NCI-H446 (cell line): ENCODE data around the gene MAML3.
A peak's percentile ranks its signal among the peaks of the same experiment; 100 is the strongest.

Experiments used
- DNase-seq, 2 experiments: peaks; one replicate each; lab custom pipeline; 2025; lab: John Stamatoyannopoulos, UW

Gene MAML3

DNA sequence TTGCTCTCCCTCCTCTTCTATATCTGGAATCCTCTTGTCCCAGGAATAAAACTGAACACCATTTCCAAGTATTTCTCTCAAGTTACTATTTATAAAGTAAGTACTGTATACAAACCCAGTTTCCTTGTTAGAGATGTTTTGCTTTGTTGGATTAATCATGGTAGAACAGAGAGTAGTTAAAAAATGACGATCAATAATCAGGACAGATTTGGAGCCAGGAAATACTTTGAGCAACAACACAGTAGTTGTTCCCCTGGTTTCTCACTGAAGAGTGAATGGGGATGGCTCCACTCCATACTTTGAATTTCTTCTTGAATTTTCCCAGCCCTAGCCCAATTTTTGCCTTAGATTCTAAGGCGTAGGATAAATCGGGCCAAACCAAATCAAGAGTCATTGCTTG lies 467.0 kb downstream of the MAML3 start:
- no peak for DNase-seq

DNA sequence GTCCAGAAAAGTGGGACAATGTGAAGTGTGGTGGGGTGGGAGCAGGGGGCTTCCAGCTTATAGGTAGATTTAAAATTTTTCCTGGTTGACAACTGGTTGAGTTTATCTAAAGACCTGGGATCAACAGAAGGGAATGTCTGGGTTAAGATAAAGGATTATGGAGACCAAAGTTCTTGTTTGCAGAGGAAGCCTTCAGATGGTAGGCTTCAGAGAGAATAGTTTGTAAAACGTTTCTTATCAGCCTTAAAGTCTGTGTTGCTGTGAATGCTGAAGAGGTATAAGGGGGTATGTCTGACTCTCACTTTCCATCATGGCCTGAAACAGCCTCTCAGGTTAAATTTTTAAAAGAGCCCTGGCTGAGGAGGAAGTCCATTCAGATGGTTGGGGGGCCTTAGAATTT lies 467.9 kb downstream of the MAML3 start:
- no peak for DNase-seq

DNA sequence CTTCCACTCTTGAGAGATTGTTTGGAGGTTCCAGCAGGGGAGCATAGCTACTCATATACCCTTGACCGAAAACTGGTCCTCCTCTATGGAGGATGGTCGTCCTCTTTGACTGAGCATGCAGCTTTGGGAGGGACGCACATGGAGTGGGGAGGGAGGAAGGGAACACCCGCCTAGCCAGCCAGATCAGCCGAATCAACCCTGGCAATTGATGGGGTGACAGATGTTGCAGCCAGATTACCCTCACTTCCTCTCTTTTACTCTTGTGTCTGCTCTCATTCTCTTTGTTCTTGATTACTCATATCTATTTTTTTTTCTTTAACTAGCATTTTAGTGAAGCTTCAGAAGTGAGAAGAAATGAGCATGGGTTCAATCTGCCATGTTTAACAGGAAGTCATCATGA lies 468.8 kb downstream of the MAML3 start:
- no peak for DNase-seq

DNA sequence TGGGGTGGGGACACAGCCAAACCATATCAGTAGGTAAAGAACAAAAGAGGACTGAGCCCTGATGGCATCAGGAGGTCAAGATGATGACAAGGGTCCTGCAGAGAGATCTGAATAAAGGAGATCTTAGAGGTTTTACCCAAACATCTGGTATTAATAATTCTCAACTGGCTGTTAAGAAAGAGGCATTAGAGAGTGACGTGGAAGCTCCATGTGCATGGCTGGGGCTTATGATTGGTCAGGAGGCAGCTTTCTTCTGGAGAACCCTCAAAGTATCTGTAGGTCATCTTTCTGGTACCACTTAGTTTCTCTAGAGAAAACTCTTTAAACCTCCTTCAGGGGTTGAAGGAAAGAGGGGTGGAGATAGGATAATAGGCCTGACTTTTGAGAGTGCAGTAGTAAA lies 469.6 kb downstream of the MAML3 start:
- DNase-seq, result no peak

DNA sequence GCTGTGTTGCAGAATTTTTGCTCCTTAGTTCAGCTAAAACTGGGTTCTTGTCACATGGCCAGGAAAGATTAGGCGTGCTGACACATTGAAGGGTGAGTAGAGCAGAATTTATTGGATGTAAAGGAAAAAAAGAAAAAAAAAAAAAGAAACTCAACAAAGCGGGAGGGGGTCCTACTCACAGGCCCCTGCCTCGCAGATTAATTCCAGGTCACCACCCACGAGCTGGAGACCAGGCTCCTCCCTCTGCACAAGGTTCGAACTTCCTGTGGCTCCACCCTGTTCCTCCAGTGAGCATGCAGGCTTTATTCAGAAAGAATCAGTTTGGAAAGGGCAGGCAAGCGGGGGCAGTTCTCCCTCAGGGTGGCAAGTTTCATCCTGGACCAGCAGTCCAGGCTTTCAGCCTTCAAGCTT lies 471.2 kb downstream of the MAML3 start:
- no peak for DNase-seq

DNA sequence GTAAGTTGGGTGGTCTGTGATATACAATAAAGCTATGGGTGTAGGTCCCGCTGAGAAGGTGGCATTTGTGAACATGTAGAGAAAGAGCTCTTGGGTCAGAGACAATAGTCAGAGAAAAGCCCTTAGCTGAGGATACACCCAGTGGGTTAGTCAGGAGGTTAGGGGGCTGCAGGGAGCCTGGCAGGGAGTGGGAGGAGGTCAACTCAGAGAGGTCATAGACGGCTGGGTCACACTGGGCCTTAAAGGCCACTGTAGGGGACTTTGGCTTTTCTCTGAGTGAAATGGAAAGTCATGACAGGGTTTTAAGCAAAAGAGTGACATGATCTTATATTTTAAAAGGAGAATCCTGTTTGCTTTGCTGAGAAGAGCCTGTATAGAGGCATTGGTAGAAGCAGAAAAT lies 471.7 kb downstream of the MAML3 start:
- no peak for DNase-seq

DNA sequence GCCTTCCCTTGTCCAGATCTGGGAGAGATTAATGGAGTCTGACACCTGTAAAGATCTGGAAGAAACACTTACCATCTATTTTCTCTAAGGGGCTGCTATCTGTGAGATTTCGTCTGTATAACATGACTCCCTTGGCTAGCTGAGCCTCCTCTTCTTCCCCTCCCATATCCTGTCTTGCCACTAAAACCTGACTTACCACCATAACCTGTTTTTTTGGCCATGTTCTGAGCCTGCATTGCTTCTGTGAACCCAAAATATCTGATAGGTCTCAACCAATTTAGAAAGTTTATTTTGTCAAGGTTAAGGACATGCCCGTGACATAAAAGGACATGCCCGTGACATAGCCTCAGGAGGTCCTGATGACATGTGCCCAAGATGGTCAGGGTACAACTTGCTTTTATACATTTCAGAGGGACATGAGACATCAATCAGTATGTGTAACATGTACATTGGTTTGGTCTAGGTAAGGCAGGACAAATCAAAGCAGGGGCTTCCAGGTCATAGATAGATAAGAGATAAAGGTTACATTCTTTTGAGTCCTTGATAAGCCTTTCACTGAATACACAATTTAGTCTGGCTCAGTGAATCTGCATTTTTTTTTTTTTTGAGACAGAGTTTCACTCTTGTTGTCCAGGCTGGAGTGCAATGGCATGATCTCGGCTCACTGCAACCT lies 476.9 kb downstream of the MAML3 start:
- DNase-seq, result no peak

DNA sequence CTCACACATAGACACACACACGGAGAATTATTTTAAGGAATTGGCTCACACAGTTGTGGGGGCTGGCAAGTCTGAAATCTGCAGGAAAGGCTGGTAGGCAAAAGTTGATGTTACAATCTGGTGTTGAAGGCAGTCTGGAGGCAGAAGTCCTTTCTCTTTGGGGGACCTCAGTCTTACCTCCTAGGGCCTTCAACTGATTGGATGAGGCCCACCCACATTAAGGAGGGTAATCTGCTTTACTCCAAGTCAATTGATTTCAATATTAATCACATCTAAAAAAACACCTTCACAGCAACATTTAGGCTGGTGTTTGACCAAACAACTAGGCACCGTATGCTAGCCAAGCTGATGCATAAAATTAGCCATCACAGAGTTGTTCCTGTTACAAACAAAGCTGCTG lies 477.6 kb downstream of the MAML3 start:
- DNase-seq, result no peak

DNA sequence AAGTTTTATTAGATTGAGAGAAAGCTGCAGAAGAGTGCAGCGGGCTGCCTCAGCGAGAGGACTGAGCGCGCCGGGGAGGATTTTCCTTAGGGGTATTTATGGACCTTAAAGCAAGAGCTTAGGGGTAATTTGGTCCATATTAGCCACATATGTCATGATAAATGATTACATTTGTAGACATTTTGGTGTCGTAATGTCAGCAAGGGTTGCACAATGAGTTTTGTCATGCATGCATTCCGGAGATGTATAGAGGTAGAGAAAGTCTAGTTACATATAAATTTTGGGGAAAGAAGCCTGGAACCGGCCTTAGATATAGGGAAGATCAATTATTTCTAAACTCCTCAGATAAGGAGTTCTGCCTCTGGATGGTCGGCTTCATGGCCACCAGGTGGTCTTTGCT lies 478.3 kb downstream of the MAML3 start:
- DNase-seq, result no peak

DNA sequence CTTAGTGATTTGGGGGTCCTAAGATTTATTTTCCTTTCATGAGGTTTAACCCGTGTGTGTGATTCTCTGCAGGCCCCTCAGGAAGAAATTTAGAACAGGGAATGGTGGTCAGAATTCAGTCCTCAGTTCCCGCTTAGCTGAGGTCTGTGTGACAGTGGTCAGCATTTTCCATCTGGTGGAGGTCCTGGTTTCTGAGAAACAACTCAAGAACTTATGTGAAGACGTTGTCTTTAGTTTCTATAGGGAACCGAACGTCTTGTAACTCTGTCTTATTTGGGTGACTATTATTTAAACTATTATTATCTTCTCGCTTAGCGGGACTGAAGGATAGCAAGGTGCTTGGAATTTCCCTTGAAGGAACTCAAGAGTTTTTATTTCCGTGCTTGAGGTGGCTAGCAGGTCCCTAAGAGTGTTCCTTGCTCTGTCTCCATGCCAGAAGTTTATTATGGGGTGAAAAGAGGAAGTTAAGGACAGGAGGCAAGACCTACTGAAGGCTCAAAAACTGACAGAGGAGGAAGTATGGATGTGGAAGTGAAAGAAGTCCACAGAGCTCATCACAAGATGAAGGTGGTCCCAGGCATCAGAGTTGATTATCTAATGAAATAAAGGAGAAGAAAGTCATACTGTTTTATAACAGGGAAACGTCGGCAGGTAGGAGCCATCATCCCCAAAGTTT lies 479.0 kb downstream of the MAML3 start:
- no peak for DNase-seq

DNA sequence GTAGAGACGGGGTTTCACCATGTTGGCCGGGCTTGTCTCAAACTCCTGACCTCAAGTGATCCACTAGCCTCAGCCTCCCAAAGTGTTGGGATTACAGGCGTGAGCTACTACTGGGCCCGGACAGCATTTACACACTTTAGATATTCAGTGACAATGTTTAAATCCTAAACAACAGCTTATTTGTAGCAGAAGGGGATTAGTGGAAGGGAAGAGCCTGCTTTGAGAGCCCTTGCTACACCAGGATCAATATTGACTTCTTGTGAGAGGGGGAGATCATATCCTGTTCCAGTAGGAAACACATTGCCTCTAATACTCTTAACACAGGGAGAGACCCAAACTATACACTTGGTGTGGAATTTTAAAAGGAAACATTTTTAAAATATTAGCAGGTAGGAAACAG lies 481.3 kb downstream of the MAML3 start:
- no peak for DNase-seq

DNA sequence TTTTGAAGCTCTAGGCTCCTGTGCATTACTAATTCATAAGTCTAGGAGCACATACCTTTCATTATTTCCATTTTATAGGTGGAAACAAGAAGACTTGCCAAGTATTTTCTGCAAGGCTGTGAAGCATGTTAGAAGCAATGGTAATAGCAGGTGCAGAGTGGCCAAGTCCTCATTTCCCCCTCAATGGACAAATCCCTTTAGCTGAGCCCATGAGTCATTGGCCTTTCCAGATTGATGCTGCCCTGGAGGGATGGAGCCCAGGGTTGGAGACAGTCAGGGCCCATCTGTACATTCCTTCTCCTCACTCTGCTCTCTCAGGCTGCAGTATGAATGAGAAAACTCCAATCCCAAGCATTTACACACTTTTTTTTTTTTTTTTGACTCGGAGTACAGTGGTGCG lies 481.8 kb downstream of the MAML3 start:
- peak in 1 of 2 experiments; percentile 56 for DNase-seq

DNA sequence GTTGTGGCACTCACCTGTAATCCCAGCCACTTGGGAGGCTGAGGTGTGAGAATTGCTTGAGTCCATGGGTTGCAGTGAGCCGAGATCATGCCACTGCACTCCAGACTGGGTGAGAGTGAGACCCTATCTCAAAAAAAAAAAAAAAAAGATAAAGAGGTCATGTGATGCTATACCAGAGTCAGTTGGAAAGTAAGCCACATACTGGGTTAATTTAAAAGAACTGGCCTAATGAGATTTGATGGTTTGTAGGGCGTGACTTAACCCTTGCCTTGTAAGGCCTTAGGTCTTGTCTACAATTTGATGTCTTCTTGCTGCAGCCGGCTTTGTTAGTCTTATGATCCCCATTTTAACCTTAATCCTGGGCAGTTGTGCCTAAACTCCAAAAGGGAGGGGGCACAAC lies 483.2 kb downstream of the MAML3 start:
- DNase-seq, result no peak

DNA sequence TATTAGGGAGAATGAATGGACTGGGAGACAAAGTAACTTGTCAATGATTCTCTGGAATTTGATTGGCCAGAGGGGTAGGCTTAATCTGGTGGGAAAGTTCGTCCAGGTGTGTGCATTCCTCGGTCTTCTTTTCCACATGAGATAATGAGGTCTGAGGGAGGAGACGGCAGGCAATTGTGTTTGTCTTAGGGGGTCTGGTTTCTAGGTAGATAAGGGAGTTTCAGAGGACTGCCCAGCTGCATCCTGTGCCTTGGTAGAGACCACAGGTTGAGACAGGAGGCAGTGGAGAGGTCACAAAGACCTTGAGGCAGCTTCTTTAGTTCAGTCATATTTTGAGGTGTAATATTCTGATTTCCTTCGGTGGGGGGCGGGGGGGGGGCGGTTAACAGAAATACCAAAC lies 484.1 kb downstream of the MAML3 start:
- DNase-seq, result no peak

DNA sequence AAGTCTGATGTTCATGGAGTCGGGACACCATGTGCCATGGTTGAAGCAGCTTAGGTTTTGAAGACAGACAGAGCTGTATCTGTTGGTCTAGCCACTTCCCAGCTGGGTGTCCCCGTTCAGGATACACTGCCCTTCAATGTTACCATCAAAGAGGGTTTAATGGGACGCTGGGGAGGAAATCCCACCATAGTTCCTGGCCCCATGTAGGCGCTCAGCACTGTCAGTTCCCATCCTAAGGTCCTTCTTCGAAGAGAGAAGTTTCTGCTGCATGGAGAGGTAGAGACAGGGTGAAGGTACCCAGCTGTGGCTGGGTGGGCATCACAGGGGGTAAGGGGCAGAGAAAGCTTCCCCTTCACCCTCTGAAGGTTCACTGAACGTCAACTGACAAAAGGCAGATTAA lies 484.6 kb downstream of the MAML3 start:
- no peak for DNase-seq

DNA sequence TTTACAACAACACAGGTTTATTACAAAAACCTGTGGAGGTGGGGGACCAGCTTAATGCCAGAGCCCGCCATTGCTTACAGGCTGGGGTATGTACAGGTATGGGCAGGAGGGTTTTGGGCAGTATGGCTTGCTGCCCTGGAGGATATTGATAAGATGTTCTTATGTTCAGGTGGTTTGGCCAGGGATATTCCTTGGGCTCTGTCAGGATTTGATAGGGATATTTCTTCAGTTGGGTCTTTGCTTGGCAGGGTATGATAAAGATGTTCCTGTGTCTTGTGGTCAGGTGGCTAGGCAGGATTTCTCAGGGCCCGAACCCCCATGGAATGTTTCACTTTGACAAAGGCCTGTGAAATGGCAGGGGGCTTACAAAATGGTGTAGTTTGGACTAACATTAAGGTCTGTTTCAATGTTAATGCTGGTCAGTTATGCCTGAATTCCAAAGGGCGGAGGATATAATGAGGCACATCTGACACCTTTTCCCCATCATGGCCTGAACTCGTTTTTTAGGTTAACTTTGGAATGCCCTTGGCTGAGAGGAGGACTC lies 485.3 kb downstream of the MAML3 start:
- DNase-seq, result no peak

DNA sequence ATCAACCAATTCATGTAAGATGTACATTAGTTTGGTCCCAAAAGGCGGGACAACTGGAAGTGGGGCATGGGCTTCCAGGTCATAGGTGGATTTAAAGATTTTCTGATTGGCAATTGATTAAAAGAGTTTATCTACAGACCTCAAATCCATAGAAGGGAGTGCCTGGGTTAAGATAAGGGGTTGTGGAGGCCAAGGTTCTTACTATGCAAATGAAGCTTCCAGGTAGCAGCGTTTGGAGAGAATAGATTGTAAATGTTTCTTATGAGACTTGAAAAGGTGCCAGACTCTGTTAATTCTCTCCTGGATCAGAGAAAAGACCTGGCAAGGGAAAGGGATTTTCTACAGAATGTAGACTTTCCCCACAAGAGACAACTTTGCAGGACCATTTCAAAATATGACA lies 485.9 kb downstream of the MAML3 start:
- DNase-seq, result no peak
